A172 (cell line): ENCODE results near the gene RP9. TPM values are rescaled to one million over a fixed set of nuclear protein-coding genes. Genes with fewer than 3 reads are reported as not detected.
A peak's percentile ranks its signal among the peaks of the same experiment; 100 is the strongest.

Experiments used
- DNase-seq: peaks from one replicate; pipeline ENCODE4 v3.0.0-alpha.2; 2015; ENCODE audit warnings: low spot score
- total RNA-seq: library from RNA; depleted of rRNA; stranded (reverse); fragments of >200 nt; shearing (Covaris generic); gene quantifications from 2 replicates; pipeline ENCODE4 v1.2.3, GENCODE V29; 2014; rRNA removed

RP9 gene, protein sequence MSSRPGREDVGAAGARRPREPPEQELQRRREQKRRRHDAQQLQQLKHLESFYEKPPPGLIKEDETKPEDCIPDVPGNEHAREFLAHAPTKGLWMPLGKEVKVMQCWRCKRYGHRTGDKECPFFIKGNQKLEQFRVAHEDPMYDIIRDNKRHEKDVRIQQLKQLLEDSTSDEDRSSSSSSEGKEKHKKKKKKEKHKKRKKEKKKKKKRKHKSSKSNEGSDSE
- 25.9 and 40.4 TPM in 2 replicates for total RNA-seq

DNA sequence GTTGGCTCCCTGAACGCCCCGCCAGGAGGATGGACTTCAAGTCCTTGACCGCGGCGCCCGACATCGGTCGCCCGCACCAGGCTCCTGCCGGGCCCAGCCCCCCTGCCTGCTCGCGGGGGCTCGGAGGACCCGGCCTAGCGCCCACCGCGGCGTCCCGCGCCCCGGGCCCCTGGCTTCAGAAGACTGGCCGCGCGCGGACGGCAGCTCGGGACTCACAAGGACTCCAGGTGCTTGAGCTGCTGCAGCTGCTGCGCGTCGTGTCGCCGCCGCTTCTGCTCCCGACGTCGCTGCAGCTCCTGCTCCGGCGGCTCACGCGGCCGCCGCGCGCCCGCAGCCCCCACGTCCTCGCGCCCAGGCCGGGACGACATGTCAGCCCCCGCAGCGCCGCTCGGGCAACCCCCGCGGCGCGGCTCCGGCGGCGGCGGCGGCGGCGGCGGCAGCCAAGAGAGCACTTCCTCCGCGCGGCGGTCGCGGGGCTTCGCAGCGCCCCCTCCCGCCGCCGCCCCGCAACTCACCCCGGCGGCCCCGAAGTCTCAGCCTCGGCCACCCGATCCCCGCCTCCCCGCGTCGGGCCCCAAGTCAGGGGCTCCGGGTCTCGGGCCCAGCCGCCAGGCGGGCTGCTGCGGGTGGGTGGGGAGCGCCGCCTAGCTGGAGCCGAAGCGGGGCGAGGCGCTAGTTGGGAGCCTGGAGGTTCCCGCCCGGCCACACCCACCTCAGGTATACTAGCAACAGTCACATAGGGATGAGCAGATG lies at the start of gene RP9:
Gene RP9, minus strand, starts transcription at position 400 of the 753 bp plus-strand sequence. Its CDS starts 32 bp downstream, at position 368.
- DNase-seq: peak; percentile 53

DNA sequence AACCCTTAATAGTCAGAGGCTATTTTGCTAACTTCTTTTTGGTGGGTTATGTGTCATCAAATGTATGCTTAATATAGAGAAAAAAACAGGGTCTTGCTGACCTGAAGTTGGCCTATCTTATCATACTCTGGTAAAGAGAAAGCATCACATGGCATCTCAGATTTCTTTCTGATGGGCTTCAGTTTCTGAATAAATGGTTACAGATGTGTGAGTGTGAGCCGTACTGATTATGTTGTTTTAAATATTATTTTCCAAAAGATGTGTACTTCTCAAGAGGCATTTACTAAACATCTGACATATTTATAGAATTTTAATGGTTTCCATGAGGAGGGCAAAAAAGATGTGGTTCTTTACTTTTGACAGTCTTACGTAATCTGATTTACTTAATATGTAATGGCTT lies 48.6 kb upstream of the RP9 start:
- DNase-seq: no peak

DNA sequence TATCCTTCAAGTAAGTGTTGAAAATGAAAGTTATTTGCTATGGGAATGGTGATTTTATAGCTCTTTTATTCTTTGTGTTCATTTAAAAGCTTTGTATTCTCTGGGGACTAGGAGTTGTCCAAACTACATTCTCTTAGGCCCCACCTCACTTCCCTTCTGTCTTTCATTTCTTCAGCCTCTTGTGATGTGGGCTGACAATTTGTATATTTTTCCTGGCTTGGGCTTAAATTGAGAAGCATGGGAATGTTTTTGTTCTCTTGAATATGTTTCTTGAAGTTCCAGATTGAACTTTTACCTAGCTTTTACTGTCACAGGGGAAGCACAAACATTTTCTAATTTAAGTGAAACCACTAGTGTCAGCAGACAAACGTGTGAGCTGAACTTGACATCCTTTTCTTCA lies 48.1 kb upstream of the RP9 start:
- DNase-seq: no peak

DNA sequence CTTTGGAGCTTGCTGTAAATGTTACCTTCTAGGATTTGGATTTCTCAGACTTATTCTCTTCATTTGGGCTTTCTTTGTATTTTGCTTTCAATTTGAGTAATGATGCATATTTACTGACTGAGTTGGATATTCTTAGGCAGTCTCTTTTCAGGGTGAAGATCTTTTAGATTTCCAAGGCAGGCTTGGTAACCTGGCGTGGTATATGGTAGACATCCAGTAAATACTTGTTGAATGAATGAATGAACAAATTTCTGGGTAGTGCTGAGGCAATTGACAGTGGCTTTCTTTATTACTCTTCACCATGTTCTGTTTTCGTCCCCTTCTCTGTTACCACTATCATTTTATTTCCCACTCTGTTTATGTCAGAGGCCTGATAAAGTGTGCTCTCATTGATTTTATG lies 47.2 kb upstream of the RP9 start:
- no peak for DNase-seq

DNA sequence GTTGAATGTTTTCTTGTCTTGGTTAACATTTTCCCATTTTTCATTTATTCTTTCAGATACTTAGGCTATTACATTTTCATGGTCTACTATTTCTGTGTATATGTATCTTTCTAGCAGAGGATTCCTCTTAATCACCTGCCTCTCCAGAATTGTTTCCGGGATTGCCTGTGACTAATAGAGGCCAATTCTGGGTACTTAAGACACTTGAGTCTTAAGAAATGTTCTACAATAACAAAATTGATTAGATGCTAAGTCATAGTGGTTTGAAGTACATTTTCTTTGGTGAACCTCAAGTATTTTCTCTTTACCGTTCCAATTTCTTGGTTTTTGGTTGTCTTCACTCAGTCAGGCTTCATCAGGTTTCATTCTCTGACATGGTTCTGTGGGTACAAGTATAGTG lies 46.6 kb upstream of the RP9 start:
- no peak for DNase-seq

DNA sequence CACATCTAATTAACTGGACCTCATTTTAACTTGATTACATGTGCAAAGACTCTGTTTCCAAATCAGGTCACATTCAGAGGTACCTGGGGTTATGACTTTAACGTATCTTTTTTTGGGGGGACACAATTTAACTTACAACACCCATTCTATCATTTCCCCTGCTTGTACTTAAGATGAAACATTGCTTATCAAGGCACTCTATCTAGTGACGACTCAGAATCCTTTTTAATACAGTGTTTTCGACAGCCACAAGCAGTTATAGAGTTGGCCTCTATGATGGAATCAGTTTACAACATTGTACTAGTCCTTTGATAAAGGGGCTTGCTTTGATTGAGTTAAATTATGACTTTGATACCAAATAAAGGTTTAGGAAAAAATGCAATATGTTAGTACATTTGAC lies 42.9 kb upstream of the RP9 start:
- DNase-seq: no peak

DNA sequence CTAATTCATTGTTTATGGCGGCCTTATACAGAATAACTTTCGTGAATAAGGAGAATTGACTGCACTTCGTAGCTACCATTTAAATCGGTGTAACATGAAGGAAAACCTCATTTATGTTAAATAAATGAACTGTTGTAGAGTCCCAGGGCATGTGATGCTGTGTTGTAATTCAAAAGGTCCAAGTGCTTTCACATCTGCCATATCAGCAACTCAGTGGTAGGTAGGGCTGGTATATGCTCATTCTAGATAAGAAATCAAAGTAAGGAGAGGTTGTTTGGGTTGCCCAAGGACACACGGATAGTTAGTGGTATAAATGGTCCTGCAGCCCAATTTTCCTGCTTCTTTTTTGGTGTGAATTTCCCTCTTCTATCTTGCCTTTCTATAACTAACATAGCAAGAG lies 36.0 kb upstream of the RP9 start:
- no peak for DNase-seq

DNA sequence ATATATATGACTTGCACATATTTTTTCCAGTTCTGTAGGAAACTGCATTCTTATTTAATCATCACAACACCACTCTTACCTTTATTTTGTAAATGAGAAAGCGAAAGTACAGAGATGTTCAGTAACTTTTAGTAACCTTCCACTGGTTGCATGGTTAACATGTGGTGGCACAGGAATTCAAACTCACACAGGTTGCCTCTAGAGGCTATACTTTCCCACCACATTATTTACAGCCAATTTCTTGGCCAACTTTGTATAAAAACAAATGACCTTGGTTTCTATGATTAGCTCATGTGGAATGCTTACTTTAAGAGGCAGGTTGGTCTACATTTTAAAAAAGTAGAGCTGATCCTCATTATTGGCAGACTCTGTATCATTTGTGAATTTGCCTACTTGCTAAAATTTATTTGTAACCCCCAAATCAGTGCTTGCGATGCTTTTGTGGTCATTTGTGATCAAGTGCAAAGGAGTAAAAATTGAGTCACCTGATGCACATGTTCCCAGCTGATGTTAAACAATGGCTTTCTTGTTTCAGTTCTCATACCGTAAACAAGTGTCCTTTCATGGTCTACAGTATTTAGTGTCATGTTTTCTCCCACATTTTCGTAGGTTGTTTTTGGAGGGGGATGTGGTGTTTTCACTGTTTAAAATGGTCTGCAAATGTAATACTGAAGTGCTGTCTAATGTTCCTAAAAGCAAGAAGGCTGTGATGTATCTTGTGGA lies 35.0 kb upstream of the RP9 start:
- peak; percentile 67 for DNase-seq

DNA sequence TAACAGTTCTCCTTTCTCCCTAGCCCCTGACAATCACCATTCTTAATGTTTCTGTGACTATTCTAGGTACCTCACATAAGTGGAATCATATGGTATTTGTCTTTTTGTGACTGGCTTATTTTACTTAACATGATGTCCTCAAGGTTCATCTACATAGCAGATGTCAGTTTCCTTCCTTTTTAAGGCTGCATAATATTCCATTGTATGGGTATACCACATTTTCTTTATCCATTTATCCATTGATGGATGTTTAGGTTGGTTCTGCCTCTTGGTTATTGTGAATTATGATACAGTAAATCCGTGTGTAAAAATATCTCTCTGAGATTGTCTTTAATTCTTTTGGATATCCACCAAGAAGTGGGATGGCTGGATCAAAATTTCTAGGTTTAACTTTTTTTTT lies 33.4 kb upstream of the RP9 start:
- no peak for DNase-seq

DNA sequence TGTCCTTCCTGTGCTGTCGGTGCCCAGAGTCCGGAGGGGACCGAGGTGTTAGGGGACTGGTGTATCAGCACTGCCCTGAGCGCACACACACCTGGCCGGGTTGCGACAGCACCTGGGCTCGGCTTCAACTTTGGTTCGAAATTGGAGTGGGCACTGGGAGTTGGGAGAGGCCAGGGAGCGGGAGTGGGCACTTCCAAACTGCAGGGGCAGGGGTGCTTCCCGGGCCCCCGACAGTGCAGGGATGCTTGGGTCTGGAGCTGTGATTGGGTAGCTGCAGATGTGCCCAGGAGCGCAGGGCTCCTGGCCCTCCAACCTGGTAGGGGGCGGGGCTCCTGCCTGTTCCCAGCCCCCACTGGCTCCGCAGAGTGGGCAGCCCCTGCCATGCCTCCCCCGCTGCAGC lies 27.9 kb upstream of the RP9 start:
- DNase-seq: no peak

DNA sequence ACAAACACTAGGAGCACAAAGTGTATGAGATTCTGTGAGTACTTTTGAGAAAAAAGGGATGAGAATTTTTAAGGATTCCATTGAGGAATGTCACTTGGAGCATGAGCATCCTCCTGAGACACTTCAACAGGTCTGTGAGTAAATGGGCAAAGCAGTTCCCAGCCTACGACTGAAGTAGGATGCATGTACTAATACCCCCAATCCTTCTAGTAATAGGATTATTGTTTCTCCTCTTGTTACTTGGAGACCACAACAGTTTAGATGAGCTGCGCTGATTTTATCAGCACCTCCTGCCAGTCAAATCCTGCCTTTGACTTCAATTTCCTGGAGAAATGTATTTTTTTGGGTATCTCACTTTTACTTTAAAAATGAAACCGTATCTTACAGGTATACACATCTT lies 21.0 kb upstream of the RP9 start:
- no peak for DNase-seq

DNA sequence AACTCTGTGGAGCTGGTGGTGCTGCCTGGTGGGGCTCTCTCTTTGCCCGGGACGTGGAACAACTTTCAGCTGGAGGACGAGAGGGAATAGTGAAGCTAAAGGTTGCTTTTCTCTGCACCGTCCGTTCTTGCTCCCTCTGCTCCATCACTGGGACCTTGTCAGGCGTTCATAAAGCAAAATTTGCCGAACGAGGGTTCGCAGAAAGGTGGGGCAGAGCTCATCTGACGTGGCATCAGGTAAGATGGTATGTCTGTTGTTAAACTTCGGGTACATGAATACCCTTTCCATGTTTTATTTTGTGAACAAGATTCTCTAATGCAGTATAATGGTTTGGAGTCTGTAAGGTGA lies 20.6 kb upstream of the RP9 start:
- no peak for DNase-seq

DNA sequence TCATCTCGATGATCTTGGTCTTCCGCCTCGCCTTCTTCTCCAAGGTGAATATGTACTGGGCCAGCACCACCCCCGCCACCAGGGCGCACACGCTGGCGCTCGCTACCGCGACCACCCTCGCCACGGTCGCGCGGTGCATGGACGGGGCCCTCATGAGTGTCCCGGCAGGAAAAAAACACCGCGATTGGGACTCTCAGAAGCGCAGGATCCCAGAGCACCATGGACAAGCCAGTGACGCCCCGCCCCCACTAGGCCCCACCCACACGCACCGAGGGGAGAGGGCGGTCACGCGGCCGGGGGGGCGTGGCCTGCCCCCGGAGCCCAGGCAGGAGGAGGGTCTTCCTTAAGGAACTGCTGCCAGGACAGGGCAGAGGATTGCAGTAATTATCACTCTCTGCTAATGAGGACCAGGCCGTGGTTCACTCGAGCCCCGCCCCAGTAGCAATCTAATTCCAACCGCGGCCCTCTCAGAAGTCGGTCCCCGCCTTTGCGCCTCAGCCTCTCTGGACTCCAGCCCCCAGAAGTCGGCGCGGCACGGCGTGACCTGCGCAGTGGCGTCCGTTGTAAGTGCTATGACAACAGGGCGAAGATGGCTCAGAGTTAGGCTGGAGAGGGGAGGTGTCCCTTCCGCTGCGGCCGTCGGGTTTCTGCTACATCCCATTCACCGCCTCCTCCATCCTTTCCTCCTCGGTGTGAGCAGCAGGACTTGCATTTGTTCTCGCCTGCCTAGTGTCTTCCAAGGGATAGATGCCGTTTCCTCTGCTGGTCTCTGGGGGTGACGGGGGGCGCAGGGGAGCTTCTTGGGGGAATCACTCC lies 20.0 kb upstream of the RP9 start, which contains the start of gene BBS9:
Gene BBS9, plus strand, starts transcription at position 575 of the 816 bp plus-strand sequence. CDS start 16,689 bp downstream, outside the sequence.
- DNase-seq: peak; percentile 95

DNA sequence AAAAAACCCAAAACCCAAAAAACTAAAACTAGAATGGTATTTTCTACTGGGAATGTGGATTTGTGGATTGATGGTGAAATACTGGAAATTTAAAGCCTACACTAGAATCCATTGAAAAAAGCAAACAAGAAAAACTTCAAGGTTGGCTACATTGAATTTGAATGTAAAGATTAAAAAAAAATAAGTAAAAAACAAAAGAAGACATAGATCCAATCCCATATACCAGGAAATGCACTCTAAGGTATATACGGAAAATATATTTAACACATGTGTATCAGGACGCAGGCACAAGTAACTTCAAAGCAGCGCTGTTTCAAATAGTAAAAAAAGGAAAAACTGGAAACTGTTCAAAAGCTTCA lies 19.4 kb upstream of the RP9 start:
- no peak for DNase-seq

DNA sequence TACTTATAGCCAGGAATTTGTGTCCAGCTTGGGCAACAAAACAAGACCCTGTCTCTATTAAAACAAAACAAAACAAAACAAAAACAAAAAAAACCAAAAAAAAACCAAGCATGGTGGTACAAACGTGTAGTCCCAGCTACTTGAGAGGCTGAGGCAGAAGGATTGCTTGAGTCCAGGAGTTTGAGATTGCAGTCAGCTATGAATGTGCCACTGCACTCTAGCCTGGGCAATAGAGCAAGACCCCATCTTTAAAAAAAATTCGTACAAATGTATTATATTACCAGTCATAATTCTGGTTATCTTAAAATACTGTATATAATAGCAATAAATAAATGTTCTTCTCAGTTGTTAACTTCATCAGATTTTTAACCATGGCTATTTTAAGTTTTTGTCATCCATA lies 17.9 kb upstream of the RP9 start:
- no peak for DNase-seq

DNA sequence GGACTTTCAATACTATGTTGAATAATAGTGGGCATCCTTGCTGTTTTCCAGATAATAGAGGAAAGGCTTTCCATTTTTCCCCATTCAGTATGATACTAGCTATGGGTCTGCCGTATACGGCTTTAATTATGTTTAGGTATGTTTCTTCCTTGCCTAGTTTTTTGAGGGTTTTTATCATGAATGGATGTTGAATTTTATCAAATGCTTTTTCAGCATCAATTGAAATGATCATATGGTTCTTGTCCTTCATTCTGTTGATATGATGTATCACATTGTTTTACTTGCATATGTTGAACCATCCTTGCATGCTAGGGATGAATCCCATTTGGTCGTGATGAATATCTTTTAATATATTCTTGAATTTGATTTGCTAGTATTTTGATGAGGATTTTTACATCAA lies 9.2 kb upstream of the RP9 start:
- DNase-seq: no peak

DNA sequence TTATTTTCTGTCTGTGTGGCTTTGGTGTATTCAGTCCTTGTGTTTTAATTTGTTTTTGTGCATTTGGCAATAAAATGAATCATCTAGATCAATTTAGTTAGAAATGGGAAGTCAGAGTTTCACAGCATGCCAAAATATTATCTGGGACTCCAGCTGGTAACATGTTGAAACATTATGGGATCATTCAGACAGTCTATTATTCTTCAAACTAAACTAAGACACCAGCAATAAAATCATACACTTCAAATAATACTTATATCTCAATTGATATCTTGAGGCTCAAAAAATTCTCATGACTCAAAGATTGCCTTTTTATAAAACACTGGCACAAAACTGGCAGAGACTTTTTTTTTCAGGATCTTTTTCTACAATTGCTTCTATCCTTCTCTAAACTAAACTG lies 5.8 kb upstream of the RP9 start:
- no peak for DNase-seq

DNA sequence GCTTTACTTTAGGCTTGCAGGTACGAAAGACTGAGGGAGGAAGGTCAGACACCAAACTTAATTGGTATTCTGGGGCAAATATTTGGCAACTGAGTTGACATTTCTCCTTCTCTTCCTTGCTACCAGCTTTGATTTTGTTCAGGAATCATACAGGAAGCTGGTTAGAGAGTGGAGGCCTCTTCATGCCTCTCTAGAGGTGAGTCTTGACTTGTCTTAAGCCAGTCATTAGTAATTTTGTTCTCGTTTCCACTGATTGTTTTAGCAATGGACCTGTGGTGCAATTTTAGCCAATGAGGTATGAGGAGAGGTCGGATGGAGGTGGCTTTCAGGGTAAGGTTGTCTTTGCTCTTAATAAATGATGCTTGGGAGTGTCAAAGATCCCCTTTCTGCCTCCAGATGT lies 2.4 kb upstream of the RP9 start:
- DNase-seq: no peak

DNA sequence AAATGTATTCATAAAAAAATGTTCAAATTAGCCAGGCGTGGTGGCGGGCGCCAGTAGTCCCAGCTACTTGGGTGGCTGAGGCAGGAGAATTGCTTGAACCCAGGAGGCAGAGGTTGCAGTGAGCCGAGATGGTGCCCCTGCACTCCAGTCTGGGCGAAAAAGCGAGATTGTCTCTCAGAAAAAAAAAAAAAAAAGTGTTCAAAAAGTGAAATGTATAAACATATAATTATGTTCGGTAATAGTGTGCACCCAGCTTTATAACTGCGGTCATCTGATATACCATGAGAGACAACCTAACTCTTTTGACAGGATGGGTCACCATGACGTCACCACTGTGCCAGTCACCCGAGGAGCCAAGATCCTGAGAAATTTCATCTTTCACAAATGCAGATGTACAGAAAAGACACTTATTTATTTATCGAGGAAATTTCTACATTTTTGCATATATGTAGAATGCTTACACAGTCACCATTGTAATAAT lies 594 bp upstream of the RP9 start:
- DNase-seq: peak; percentile 60

DNA sequence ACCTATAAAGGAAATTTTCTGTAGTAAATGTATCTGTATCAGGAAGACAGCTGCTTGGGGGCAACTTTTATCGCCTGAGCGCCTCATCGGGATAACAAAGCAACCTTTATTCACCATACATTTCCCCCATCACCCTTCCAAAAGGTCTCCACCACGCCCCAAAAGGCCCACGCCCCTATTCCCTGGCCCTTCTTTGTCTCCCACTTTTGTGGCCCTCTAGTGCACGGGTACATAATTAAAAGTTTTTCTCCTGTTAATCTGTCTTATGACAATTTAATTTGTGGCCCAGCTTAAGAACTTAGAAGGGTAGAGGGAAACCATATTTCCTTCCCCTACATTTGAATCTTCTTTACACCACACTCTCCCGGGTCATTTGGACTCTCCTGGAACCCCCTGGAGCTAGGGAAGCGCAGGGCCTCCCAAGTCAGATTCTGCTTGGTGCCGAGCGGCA lies 625 bp downstream of the RP9 start:
- peak; percentile 29 for DNase-seq

DNA sequence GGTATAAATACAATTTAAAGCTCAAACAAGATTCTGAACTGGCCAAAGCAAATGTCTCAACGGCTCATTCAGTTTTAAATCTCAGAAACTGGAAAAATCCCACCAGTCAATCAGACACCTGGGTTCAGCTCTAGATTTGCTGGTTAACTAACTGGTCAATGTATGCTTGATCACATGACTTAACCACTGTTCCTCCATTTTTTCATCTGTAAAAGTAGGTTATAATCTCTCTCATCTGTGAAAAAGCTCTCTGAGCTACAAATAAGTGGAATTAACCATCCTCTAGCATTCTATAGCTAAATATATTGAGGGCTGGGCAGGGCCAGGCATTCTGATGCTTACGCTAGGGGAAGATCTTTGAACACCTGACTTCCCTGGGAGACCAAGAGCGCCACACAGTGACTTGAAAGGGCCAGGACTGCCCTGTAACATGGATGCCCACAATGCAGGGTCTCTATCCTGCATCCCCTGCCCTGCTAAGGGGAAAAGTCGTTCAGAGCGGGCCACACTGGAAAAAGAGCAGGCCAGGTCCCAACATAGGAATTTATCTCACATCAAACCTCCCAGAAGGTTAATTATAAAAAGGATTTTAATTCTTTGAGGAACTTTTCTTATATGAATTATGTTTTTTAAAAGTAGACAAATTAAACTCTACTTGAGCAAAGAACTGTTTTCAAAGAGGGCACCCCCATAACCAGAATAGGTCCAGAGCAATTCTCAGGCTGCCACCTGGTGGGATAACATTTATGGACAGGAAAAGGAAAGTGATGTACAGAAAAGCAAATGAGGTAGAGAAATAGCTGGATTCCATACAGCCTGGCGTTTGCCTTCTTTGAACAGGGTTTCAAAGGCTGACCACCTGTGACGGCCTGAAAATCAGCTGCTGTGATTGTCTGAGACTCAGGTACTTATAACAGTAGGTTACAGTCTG lies 1.8 kb downstream of the RP9 start:
- peak; percentile 42 for DNase-seq
